HCT116 (cell line): ENCODE results near the gene TENM4. TPM values are rescaled to one million over a fixed set of nuclear protein-coding genes. Genes with fewer than 3 reads are reported as not detected.

ENCODE experiments used
- ATAC-seq: fragments of 200-7000 bp; cut with Tn5 transposase; 2 replicates; pipeline ENCODE4 v1.9.1; 2020; ENCODE audit warnings: mild to moderate bottlenecking, moderate library complexity
- BruUV-seq: library from RNA; stranded (reverse); fragments of 400-500 nt; replicated peaks from 2 replicates; lab custom pipeline; 2021; lab: Mats Ljungman, UMichigan
- CTCF ChIA-PET: fragments of 300-600 bp; sonication (Branson Sonifier 250); formaldehyde crosslinking; loops from one replicate; lab custom pipeline; 2021; ENCODE audit warnings: antibody characterized with exemption; lab: Charles Lee
- POLR2A ChIA-PET: fragments of 300-600, 350-600 bp; sonication (Branson Sonifier 250); formaldehyde crosslinking; loops from one replicate; lab custom pipeline; 2021; ENCODE audit warnings: antibody characterized with exemption; lab: Charles Lee
- RAD21 ChIA-PET, 2 experiments: fragments of 300-600 bp; sonication (Branson Sonifier 250); formaldehyde crosslinking; loops; one replicate each; lab custom pipeline; 2023; ENCODE audit warnings: low total read pairs in 2 of 2; ENCODE audit not compliant: uncharacterized antibody in 2 of 2, unreplicated experiment in 2 of 2, low non-redundant PET in 1 of 2; lab: Charles Lee
- DNase-seq: peaks from one replicate; pipeline ENCODE4 v3.0.0-alpha.2; 2010; ENCODE audit warnings: low read depth, low spot score
- H2AFZ ChIP-seq: fragments of 200-600 bp; shearing (Covaris generic), sonication (generic); 2 replicates; pipeline ENCODE4 v1.6.1; 2017; ENCODE audit warnings: low read depth, mixed run types, mixed read lengths, antibody characterized with exemption, low read length; ENCODE audit not compliant: poor library complexity, severe bottlenecking
- H3K27ac ChIP-seq: 2 replicates; pipeline ENCODE4 v1.5.1; 2012; ENCODE audit warnings: low read depth, low read length
- H3K27me3 ChIP-seq: fragments of 200-600 bp; sonication (generic); 2 replicates; pipeline ENCODE4 v1.6.1; 2016; ENCODE audit warnings: mixed run types, low read length, mixed read lengths; ENCODE audit not compliant: insufficient read depth
- H3K36me3 ChIP-seq, 2 experiments: fragments of 200-500 bp in 1 of 2; fragments of 200-600 bp in 1 of 2; sonication (Bioruptor generic) in 1 of 2; sonication (generic) in 1 of 2; 2 replicates each; pipeline versions ENCODE4 v1.5.1 to v1.6.1; 2014 to 2016; ENCODE audit warnings: low read length in 2 of 2, inconsistent platforms in 1 of 2, mixed read lengths in 1 of 2, mixed run types in 1 of 2; ENCODE audit not compliant: insufficient read depth in 2 of 2, control insufficient read depth in 1 of 2
- H3K4me1 ChIP-seq, 2 experiments: fragments of 200-600 bp in 1 of 2; sonication (generic) in 1 of 2; 2 replicates each; pipeline versions ENCODE4 v1.5.1 to v1.6.1; 2012 to 2017; ENCODE audit warnings: low read length in 2 of 2, inconsistent platforms in 1 of 2, mild to moderate bottlenecking in 1 of 2, mixed read lengths in 1 of 2, mixed run types in 1 of 2, moderate library complexity in 1 of 2; ENCODE audit not compliant: insufficient read depth in 2 of 2, control insufficient read depth in 1 of 2
- H3K4me2 ChIP-seq: fragments of 200-600 bp; sonication (generic); 2 replicates; pipeline ENCODE4 v1.6.1; 2017; ENCODE audit warnings: mixed run types, low read length, mixed read lengths
- H3K4me3 ChIP-seq, 2 experiments: fragments of 200-600 bp in 1 of 2; sonication (generic) in 1 of 2; replicated peaks in 1 of 2; 2 replicates each; pipeline ENCODE4 v1.5.1; 2011 to 2016; ENCODE audit warnings: low read length in 2 of 2, control low read depth in 1 of 2, low read depth in 1 of 2, mild to moderate bottlenecking in 1 of 2, mixed read lengths in 1 of 2, mixed run types in 1 of 2
- H3K79me2 ChIP-seq: fragments of 200-600 bp; sonication (generic); 2 replicates; pipeline ENCODE4 v1.6.1; 2017; ENCODE audit warnings: mild to moderate bottlenecking, mixed run types, low read length, moderate library complexity, mixed read lengths; ENCODE audit not compliant: insufficient read depth
- H3K9ac ChIP-seq: fragments of 200-600 bp; sonication (generic); 2 replicates; pipeline ENCODE4 v1.6.1; 2016; ENCODE audit warnings: low read length, mixed read lengths
- H3K9me2 ChIP-seq: fragments of 200-600 bp; sonication (generic), shearing (Covaris generic); 2 replicates; pipeline ENCODE4 v1.6.1; 2017; ENCODE audit warnings: mixed run types, mild to moderate bottlenecking, moderate library complexity; ENCODE audit not compliant: insufficient read depth
- H3K9me3 ChIP-seq, 2 experiments: fragments of 200-500 bp in 1 of 2; fragments of 200-600 bp in 1 of 2; sonication (Bioruptor generic) in 1 of 2; sonication (generic) in 1 of 2; 2 replicates each; pipeline ENCODE4 v1.6.1; 2014 to 2017; ENCODE audit warnings: low read length in 2 of 2, mixed read lengths in 2 of 2, inconsistent platforms in 1 of 2, low read depth in 1 of 2, mild to moderate bottlenecking in 1 of 2, mixed run types in 1 of 2, moderate library complexity in 1 of 2; ENCODE audit not compliant: control insufficient read depth in 1 of 2, insufficient read depth in 1 of 2
- H4K20me1 ChIP-seq: fragments of 200-600 bp; sonication (generic), shearing (Covaris generic); 2 replicates; pipeline ENCODE4 v1.6.1; 2017; ENCODE audit warnings: mixed run types, mild to moderate bottlenecking, moderate library complexity; ENCODE audit not compliant: insufficient read depth
- CEBPB ChIP-seq: IDR thresholded peaks from 2 replicates; pipeline ENCODE4 v1.6.1; 2012; ENCODE audit warnings: low read depth
- EGR1 ChIP-seq: IDR thresholded peaks from 2 replicates; pipeline ENCODE4 v1.6.1; 2012; ENCODE audit warnings: low read depth
- MAX ChIP-seq: IDR thresholded peaks from 2 replicates; pipeline ENCODE4 v1.6.1; 2012
- REST ChIP-seq: IDR thresholded peaks from 2 replicates; pipeline ENCODE4 v1.6.1; 2012; ENCODE audit warnings: low read depth
- SIN3A ChIP-seq: IDR thresholded peaks from 2 replicates; pipeline ENCODE4 v1.6.1; 2012; ENCODE audit warnings: low read depth
- TCF7L2 ChIP-seq: IDR thresholded peaks from 2 replicates; pipeline ENCODE4 v1.7.0; 2011; ENCODE audit warnings: borderline replicate concordance, inconsistent platforms; ENCODE audit not compliant: insufficient read depth, insufficient read length; ENCODE audit errors: extremely low read depth
- intact Hi-C: fragments of 100-400 bp; cut with micrococcal nuclease; formaldehyde crosslinking; loops from 2 replicates; pipeline ENCODE4 v1.10.0; 2022
- total RNA-seq: library from RNA; stranded (reverse); gene quantifications from one replicate; pipeline ENCODE4 v1.2.1, GENCODE V29; 2021; ENCODE audit not compliant: unreplicated experiment

The TENM4 gene
- total RNA-seq, 1 experiment from 2014 or later, result 0.05 TPM

GRCh38 chr11:79021601-79022000, 419.2 kb downstream of the TENM4 start:
- no peaks in the 10 kb centered on the region for H3K4me1 ChIP-seq
- ChIA-PET RAD21 (no interaction called here), POLR2A (no interaction called here), CTCF (no interaction called here)
- no peak for DNase-seq
- no TSS peak for BruUV-seq
- H3K4me2 ChIP-seq, result no peak overlapping the region
- H3K79me2 ChIP-seq, result no peaks in the 10 kb centered on the region
- no peaks in the 10 kb centered on the region for H4K20me1 ChIP-seq
- TF ChIP-seq EGR1, result no peak
- no peak for TF ChIP-seq SIN3A
- TF ChIP-seq, all 23 proteins: peak for 0
- Histone ChIP-seq H3K27ac (no peak overlapping the region), H2AFZ (no peak overlapping the region), H3K4me3 (no peak overlapping the region), H3K9me2 (no peaks in the 10 kb centered on the region), H3K27me3 (peaks cover 24% of the 10 kb centered on the region), H3K9me3 (no peaks in the 10 kb centered on the region), H3K36me3 (no peaks in the 10 kb centered on the region), H3K9ac (no peak overlapping the region)
- ATAC-seq, result no peak
- intact Hi-C loops, result no loop called here

- no peak overlapping the region for H3K4me2 ChIP-seq
- intact Hi-C loops, result no loop called here
- no peak for TF ChIP-seq MAX
- TF ChIP-seq, all 23 proteins: peak for 0
- no peak overlapping the region for H3K9ac ChIP-seq
- BruUV-seq, result no TSS peak
- H2AFZ ChIP-seq, result no peak overlapping the region
- no peak overlapping the region for H3K4me3 ChIP-seq
- CTCF ChIA-PET, result no interaction called here
- no peaks in the 10 kb centered on the region for H3K9me2 ChIP-seq
- H4K20me1 ChIP-seq, result no peaks in the 10 kb centered on the region
- DNase-seq (no peak), ATAC-seq (no peak)
- no peaks in the 10 kb centered on the region for H3K36me3 ChIP-seq
- no peaks in the 10 kb centered on the region for H3K79me2 ChIP-seq
- H3K4me1 ChIP-seq, result no peaks in the 10 kb centered on the region
- no peaks in the 10 kb centered on the region for H3K9me3 ChIP-seq
- H3K27me3 ChIP-seq, result 0 out of 2 replicates have a peak, but pooled peaks cover 21% of the 10 kb centered on the region
- RAD21 ChIA-PET, result no interaction called here
- H3K27ac ChIP-seq, result no peak overlapping the region
- POLR2A ChIA-PET, result no interaction called here
Observed at GRCh38 chr11:79019975-79020374, 420.9 kb downstream of the TENM4 start.

GRCh38 chr11:79019277-79019676, 421.6 kb downstream of the TENM4 start:
- ChIA-PET POLR2A (no interaction called here), CTCF (no interaction called here), RAD21 (no interaction called here)
- H3K4me1 ChIP-seq, result no peaks in the 10 kb centered on the region
- H3K9me2 ChIP-seq, result no peaks in the 10 kb centered on the region
- H3K9me3 ChIP-seq, result no peaks in the 10 kb centered on the region
- TF ChIP-seq CEBPB, result no peak
- no peak for TF ChIP-seq MAX
- TF ChIP-seq REST, result no peak
- TF ChIP-seq TCF7L2, result no peak
- ATAC-seq (no peak), DNase-seq (no peak)
- no peak overlapping the region for H3K4me3 ChIP-seq
- no peak overlapping the region for H3K27ac ChIP-seq
- 0 out of 2 replicates have a peak, but pooled peaks cover 21% of the 10 kb centered on the region for H3K27me3 ChIP-seq
- H3K36me3 ChIP-seq, result no peaks in the 10 kb centered on the region
- no peak overlapping the region for H3K9ac ChIP-seq
- no peaks in the 10 kb centered on the region for H4K20me1 ChIP-seq
- no peaks in the 10 kb centered on the region for H3K79me2 ChIP-seq
- no peak overlapping the region for H3K4me2 ChIP-seq
- no peak overlapping the region for H2AFZ ChIP-seq
- BruUV-seq, result no TSS peak
- intact Hi-C loops, result no loop called here
